ENCODE results near the gene HEXIM2. TPM values are rescaled to one million over a fixed set of nuclear protein-coding genes. Genes with fewer than 3 reads are reported as not detected.

The HEXIM2 gene
- total RNA-seq, 1 experiment from 2014 or later, result 13.5 TPM

DNA sequence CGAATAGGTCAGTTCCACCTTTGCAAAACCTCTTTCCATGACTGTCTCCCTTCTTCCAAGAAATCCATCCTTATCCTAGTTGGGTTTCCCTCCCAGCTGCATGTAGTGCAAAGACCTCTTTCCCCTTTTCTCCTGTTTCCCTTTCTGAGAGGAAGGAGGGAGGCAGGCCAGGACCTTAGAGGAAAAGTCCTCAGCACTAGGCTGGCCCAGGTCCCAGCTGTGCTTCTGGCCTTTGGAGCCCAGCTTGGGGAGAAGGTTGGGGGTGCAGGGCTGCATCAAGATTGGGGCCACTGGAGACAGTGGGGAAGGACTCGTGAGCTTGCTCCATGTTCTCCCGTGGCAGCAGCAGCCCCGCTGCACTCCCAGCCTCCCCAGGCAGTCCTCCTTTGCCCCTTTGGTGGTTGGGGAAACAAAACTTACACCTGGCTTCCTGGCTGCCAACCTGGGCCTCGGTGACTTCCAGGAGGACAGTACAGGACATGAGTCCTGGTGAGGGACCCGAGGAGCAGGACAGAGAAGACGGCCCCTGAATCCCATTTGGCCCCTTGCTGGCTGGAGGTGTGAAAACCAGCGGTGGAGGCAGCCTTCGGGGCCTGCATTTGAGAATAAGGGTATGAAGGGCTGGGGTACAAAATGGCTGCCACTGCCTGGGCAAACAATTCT lies 481 bp downstream of the HEXIM2 start:
- Histone ChIP-seq H3K9me3 (ENCODE audit: control insufficient read depth in 1 of 2, insufficient read depth in 1 of 2, low read depth in 1 of 2, low read length in 2 of 2) (no peaks in the 10 kb centered on the region), H4K20me1 (ENCODE audit: insufficient read depth) (no peaks in the 10 kb centered on the region), H3K79me2 (ENCODE audit: insufficient read depth, low read length) (peaks cover 29% of the 10 kb centered on the region), H2AFZ (ENCODE audit: low read depth, low read length, poor library complexity, severe bottlenecking) (no peak overlapping the region), H3K27ac (ENCODE audit: low read depth, low read length) (peak overlapping the region; percentile 70), H3K27me3 (ENCODE audit: insufficient read depth, low read length) (no peaks in the 10 kb centered on the region), H3K4me1 (ENCODE audit: control insufficient read depth in 1 of 2, insufficient read depth in 2 of 2, low read length in 2 of 2) (peaks cover 23 to 35% of the 10 kb centered on the region in 2 experiments), H3K4me3 (replicated peaks in 1 of 2; ENCODE audit: low read depth in 1 of 2, low read length in 2 of 2) (peak overlapping the region; percentile 89 to 97), H3K9me2 (ENCODE audit: insufficient read depth) (no peaks in the 10 kb centered on the region), H3K9ac (ENCODE audit: low read length) (peak overlapping the region; percentile 99), H3K4me2 (ENCODE audit: low read length) (peak overlapping the region; percentile 92), H3K36me3 (ENCODE audit: control insufficient read depth in 1 of 2, insufficient read depth in 2 of 2, low read length in 2 of 2) (no peaks in the 10 kb centered on the region)
- ChIA-PET POLR2A (interaction anchor here (0.8 to 7.0 kb wide), 6 partner anchors 10 to 45 kb away, joined by 3 to 258 read pairs (median 18); partner anchors contain the start of gene HEXIM1), RAD21 (ENCODE audit: low non-redundant PET in 1 of 2, low total read pairs in 2 of 2, uncharacterized antibody in 2 of 2, unreplicated experiment in 2 of 2) (interaction anchor here (0.9 to 2.1 kb wide), 4 partner anchors 10 to 36 kb away, joined by 3 to 6 read pairs (median 5); partner anchors contain the start of gene HEXIM1 (in 1 of the 2)), CTCF (interaction anchor here (1.5 to 2.4 kb wide), 5 partner anchors 10 to 36 kb away, joined by 9 to 25 read pairs (median 15); partner anchors contain the start of genes ACBD4 and HEXIM1)
- ATAC-seq, result peak; percentile 2; the same call in 1 of the 2 replicates
- DNase-seq (ENCODE audit: low read depth, low spot score), result no peak
- TF ChIP-seq RAD21 (IDR thresholded peaks at IDR 0.05; ENCODE audit: low read depth) (no peak), YY1 (IDR thresholded peaks at IDR 0.05; ENCODE audit: extremely low read depth, insufficient replicate concordance, low read depth, low read length) (peak; percentile 50)
- TSS peak; percentile 50 for BruUV-seq (replicated peaks)
- intact Hi-C loops (cut with micrococcal nuclease), result no loop called here

GRCh38 chr17:45164734-45165269 lies 3.1 kb downstream of the HEXIM2 start:
- H3K27me3 ChIP-seq (ENCODE audit: insufficient read depth, low read length), result no peaks in the 10 kb centered on the region
- no peak overlapping the region for H3K4me3 ChIP-seq (replicated peaks in 1 of 2; ENCODE audit: low read depth in 1 of 2, low read length in 2 of 2)
- no peaks in the 10 kb centered on the region for H3K9me3 ChIP-seq (ENCODE audit: control insufficient read depth in 1 of 2, insufficient read depth in 1 of 2, low read depth in 1 of 2, low read length in 2 of 2)
- H4K20me1 ChIP-seq (ENCODE audit: insufficient read depth), result no peaks in the 10 kb centered on the region
- peaks cover 8 to 19% of the 10 kb centered on the region in 2 experiments; a peak in 3 of 4 replicates for H3K4me1 ChIP-seq (ENCODE audit: control insufficient read depth in 1 of 2, insufficient read depth in 2 of 2, low read length in 2 of 2)
- ChIA-PET POLR2A (interaction anchor here (7.0 kb wide), 1 partner anchor 14 kb away, joined by 258 read pairs; the partner anchor contains the start of gene HEXIM1), RAD21 (ENCODE audit: low non-redundant PET in 1 of 2, low total read pairs in 2 of 2, uncharacterized antibody in 2 of 2, unreplicated experiment in 2 of 2) (no interaction called here), CTCF (no interaction called here)
- intact Hi-C loops (cut with micrococcal nuclease), result no loop called here
- no peak overlapping the region for H2AFZ ChIP-seq (ENCODE audit: low read depth, low read length, poor library complexity, severe bottlenecking)
- TF ChIP-seq FOSL1 (IDR thresholded peaks at IDR 0.05; ENCODE audit: low read depth) (no peak), POLR2A (IDR thresholded peaks at IDR 0.05; ENCODE audit: borderline replicate concordance, extremely low read depth, insufficient read depth, insufficient read length) (no peak), ATF3 (IDR thresholded peaks at IDR 0.05) (no peak), EZH2 (IDR thresholded peaks at IDR 0.05) (no peak), ELF1 (IDR thresholded peaks at IDR 0.05; ENCODE audit: borderline replicate concordance, low read depth) (no peak), POLR2AphosphoS5 (IDR thresholded peaks at IDR 0.05; ENCODE audit: low read depth, low read length) (no peak), ZBTB33 (IDR thresholded peaks at IDR 0.05; ENCODE audit: extremely low read depth, insufficient replicate concordance, low read length) (no peak), EZH2phosphoT487 (IDR thresholded peaks at IDR 0.05; ENCODE audit: borderline replicate concordance) (no peak), ZNF274 (IDR thresholded peaks at IDR 0.05; ENCODE audit: low read depth, low read length) (no peak), RAD21 (IDR thresholded peaks at IDR 0.05; ENCODE audit: low read depth) (no peak), SRF (IDR thresholded peaks at IDR 0.05; ENCODE audit: low read depth) (no peak), TCF7L2 (IDR thresholded peaks at IDR 0.05; ENCODE audit: borderline replicate concordance, extremely low read depth, insufficient read depth, insufficient read length) (no peak), CBX3 (IDR thresholded peaks at IDR 0.05; ENCODE audit: low read depth) (no peak)
- H3K9ac ChIP-seq (ENCODE audit: low read length), result no peak overlapping the region
- H3K4me2 ChIP-seq (ENCODE audit: low read length), result no peak overlapping the region
- no peak for DNase-seq (ENCODE audit: low read depth, low spot score)
- no TSS peak for BruUV-seq (replicated peaks)
- no peaks in the 10 kb centered on the region for H3K36me3 ChIP-seq (ENCODE audit: control insufficient read depth in 1 of 2, insufficient read depth in 2 of 2, low read length in 2 of 2)
- peaks cover 15% of the 10 kb centered on the region for H3K79me2 ChIP-seq (ENCODE audit: insufficient read depth, low read length)
- ATAC-seq, result no peak
- H3K9me2 ChIP-seq (ENCODE audit: insufficient read depth), result no peaks in the 10 kb centered on the region
- H3K27ac ChIP-seq (ENCODE audit: low read depth, low read length), result no peak overlapping the region

Measured in HCT116 (cell line).